Measurements from ENCODE around the gene SSTR4.
"Not testable (repeated sequence)": the region's sequence is repeated elsewhere in the genome, so short reads cannot be mapped to it uniquely, and the experiment has no call there.

GRCh38 chr20:22991424-22991823, 43.7 kb upstream of the SSTR4 start:
- TF ChIP-seq CTCF (IDR thresholded peaks at IDR 0.05 in 2 of 3, conservative IDR thresholded peaks at IDR 0.05 in 1 of 3; ENCODE audit: borderline replicate concordance in 1 of 3, insufficient read depth in 1 of 3, low read depth in 2 of 3, low read length in 2 of 3); POLR2A (IDR thresholded peaks at IDR 0.05; ENCODE audit: borderline replicate concordance, extremely low read depth, insufficient read depth, insufficient read length); ZNF274 (IDR thresholded peaks at IDR 0.05; ENCODE audit: low read depth, low read length); JUND (IDR thresholded peaks at IDR 0.05); EZH2phosphoT487 (IDR thresholded peaks at IDR 0.05; ENCODE audit: borderline replicate concordance); EZH2 (IDR thresholded peaks at IDR 0.05); EGR1 (IDR thresholded peaks at IDR 0.05; ENCODE audit: low read depth); POLR2AphosphoS5 (IDR thresholded peaks at IDR 0.05; ENCODE audit: low read depth, low read length); MAX (IDR thresholded peaks at IDR 0.05); ZBTB33 (IDR thresholded peaks at IDR 0.05; ENCODE audit: extremely low read depth, insufficient replicate concordance, low read length): not testable (repeated sequence)

Measured in HCT116 (cell line).